ENCODE measurements around the gene RABL6. TPM values are rescaled to one million over a fixed set of nuclear protein-coding genes. Genes with fewer than 3 reads are reported as not detected.
"Not testable (repeated sequence)": the region's sequence is repeated elsewhere in the genome, so short reads cannot be mapped to it uniquely, and the experiment has no call there.

Gene RABL6
- polyA plus RNA-seq, 1 donor = 62.6 TPM

GRCh38 chr9:136835932-136836904 is 28.5 kb downstream of the RABL6 start:
- DNase-seq = no peak

- no peak for DNase-seq
Observed at GRCh38 chr9:136837146-136837855, 29.6 kb downstream of the RABL6 start.

GRCh38 chr9:136837856-136838277 is 30.1 kb downstream of the RABL6 start:
- DNase-seq = not testable (repeated sequence)

- no peak for DNase-seq
Observed at GRCh38 chr9:136838314-136839228, 30.8 kb downstream of the RABL6 start.

GRCh38 chr9:136839229-136840139 is 31.7 kb downstream of the RABL6 start:
- DNase-seq = no peak

- no peak for DNase-seq
Observed at GRCh38 chr9:136840140-136840876, 32.6 kb downstream of the RABL6 start.

- DNase-seq = no peak
Observed at GRCh38 chr9:136840877-136841645, 33.3 kb downstream of the RABL6 start.

GRCh38 chr9:136841646-136842379 is 34.1 kb downstream of the RABL6 start:
- not testable (repeated sequence) for DNase-seq

GRCh38 chr9:136842380-136842948 is 34.7 kb downstream of the RABL6 start, which contains the start of gene AJM1:
Gene AJM1 (plus strand): TSS chr9:136842478. CDS start chr9:136844415, 1,937 bp downstream.
- peak; percentile 82 for DNase-seq

- DNase-seq = not testable (repeated sequence)
Observed at GRCh38 chr9:136843159-136843800, 35.5 kb downstream of the RABL6 start.

GRCh38 chr9:136843801-136844740 is 36.3 kb downstream of the RABL6 start:
- DNase-seq = not testable (repeated sequence)

GRCh38 chr9:136844761-136845464 is 37.2 kb downstream of the RABL6 start:
- no peak for DNase-seq

GRCh38 chr9:136845465-136846260 is 37.9 kb downstream of the RABL6 start:
- DNase-seq = no peak

- DNase-seq = no peak
Observed at GRCh38 chr9:136846376-136847087, 38.8 kb downstream of the RABL6 start.
